Measurements from ENCODE around the gene NFATC1. TPM values are rescaled to one million over a fixed set of nuclear protein-coding genes. Genes with fewer than 3 reads are reported as not detected.

NFATC1 gene
- total RNA-seq, 4 donors from 2014 or later = 13.1 to 21.3 (median 16.2) TPM

DNA sequence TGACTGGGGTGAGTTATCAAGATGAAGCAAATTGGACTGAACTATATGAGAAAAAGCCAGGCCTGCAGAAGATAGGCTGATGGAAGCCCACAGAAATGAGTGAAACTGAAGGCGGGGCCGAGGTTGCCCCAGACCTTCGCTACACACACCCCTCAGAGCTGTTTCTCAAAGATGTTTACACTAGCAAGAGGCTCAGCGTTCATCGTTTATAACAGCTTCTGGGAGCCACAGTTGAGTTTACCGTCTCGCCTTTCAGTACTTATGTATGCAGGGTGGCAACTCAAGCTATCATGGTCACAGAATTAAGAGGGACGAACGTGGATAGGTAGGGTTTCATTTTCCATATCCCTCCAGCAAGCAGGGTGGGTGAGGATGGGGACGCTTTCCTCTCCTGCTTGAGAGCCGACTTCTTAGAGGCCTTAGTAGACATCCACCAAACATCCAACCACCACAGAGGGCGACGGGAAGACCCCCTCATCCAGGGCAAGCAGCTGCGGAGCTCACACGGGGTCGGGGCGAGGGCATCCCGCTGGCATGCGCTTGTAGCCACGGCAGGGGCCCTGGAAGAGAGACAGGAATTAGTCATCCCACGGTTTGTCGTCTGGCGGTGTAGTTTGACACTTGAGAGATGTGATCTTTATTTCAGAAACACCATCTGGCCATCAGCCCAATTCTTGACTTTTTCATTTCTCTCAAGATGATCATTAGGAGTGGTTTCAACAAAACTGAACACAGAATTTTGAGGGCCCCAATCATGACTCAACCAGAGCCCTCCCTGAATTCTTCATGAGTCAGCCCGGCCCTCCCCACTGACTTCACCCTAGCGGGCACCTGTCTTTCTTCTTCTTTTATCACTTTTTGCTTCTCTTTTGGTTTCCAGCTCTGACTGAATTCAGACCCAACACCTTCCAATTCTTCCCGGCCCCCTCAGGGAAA lies 174.8 kb downstream of the NFATC1 start:
- Histone ChIP-seq H3K36me3 (no peaks in the 10 kb centered on the region), H3K9me3 (peaks cover 0 to 30% (median 2%) of the 10 kb centered on the region in 3 donors), H3K4me3 (no peak overlapping the region), H3K27me3 (peaks cover 13% of the 10 kb centered on the region), H3K27ac (no peak overlapping the region), H3K4me1 (peaks cover 0 to 8% (median 4%) of the 10 kb centered on the region in 3 donors)
- WGBS, 2 donors (ENCODE audit: low coverage in 1 of 2) = 63 to 100% methylated on average over 1 to 16 of the region's 26 CpGs
- ATAC-seq = no peak
- TF ChIP-seq EP300 (IDR thresholded peaks at IDR 0.05) (no peak), POLR2AphosphoS5 (IDR thresholded peaks at IDR 0.05) (no peak), POLR2A (IDR thresholded peaks at IDR 0.05) (no peak)
- TF ChIP-seq, protein P1, sequence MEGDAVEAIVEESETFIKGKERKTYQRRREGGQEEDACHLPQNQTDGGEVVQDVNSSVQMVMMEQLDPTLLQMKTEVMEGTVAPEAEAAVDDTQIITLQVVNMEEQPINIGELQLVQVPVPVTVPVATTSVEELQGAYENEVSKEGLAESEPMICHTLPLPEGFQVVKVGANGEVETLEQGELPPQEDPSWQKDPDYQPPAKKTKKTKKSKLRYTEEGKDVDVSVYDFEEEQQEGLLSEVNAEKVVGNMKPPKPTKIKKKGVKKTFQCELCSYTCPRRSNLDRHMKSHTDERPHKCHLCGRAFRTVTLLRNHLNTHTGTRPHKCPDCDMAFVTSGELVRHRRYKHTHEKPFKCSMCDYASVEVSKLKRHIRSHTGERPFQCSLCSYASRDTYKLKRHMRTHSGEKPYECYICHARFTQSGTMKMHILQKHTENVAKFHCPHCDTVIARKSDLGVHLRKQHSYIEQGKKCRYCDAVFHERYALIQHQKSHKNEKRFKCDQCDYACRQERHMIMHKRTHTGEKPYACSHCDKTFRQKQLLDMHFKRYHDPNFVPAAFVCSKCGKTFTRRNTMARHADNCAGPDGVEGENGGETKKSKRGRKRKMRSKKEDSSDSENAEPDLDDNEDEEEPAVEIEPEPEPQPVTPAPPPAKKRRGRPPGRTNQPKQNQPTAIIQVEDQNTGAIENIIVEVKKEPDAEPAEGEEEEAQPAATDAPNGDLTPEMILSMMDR (IDR thresholded peaks at IDR 0.05) = no peak

DNA sequence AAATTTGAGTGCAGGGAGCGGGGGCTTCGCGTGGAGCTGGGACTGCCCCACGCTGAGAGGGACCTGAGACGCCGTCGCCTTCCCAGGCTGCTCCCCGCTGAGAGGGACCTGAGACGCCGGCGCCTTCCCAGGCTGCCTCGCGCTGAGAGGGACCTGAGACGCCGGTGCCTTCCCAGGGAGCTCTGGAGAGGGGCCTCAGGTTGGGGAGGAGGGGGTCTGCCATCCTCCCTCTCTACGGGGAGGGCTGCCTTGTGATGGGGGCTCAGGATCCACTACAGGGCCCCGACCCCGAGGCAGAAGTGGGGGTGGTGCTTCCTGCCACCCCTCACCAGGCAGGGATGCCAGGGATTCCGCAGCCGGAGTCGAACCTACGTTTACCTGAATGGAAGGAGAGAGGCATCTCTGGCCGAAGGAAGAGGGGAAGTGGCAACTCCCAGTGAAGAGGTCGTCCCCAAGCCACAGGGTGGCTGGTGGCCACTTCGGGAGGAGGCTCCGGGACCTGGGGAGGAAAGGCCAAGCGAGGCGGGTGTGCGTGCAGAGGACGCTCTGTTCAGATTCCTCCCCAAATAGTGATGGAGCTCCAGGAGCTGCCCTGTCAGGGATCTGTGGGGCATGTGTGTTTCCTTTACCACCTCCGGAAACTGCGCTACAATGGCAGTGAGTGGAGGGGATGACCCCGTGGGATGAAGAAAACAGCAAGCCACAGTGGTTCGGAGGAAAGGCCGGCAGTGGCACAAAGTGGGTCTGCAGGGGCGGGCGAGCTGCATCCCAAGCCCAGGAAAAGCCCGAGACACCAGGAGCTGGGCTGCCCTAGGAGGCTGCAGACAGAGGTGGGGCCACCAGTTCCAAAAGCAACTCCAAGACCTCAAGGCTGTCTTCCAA lies 175.7 kb downstream of the NFATC1 start:
- H3K9me3 ChIP-seq = peaks cover 0 to 30% (median 2%) of the 10 kb centered on the region in 3 donors
- no peak for TF ChIP-seq POLR2A (IDR thresholded peaks at IDR 0.05)
- TF ChIP-seq, protein P1 (IDR thresholded peaks at IDR 0.05) = no peak
- ATAC-seq = no peak
- no peak overlapping the region for H3K4me3 ChIP-seq
- peaks cover 9% of the 10 kb centered on the region for H3K27me3 ChIP-seq
- 90 to 95% methylated on average over 3 to 10 of the region's 38 CpGs for WGBS, 2 donors (ENCODE audit: low coverage in 1 of 2)
- peaks cover 0 to 16% (median 8%) of the 10 kb centered on the region in 3 donors for H3K4me1 ChIP-seq
- no peaks in the 10 kb centered on the region for H3K36me3 ChIP-seq
- H3K27ac ChIP-seq = no peak overlapping the region

DNA sequence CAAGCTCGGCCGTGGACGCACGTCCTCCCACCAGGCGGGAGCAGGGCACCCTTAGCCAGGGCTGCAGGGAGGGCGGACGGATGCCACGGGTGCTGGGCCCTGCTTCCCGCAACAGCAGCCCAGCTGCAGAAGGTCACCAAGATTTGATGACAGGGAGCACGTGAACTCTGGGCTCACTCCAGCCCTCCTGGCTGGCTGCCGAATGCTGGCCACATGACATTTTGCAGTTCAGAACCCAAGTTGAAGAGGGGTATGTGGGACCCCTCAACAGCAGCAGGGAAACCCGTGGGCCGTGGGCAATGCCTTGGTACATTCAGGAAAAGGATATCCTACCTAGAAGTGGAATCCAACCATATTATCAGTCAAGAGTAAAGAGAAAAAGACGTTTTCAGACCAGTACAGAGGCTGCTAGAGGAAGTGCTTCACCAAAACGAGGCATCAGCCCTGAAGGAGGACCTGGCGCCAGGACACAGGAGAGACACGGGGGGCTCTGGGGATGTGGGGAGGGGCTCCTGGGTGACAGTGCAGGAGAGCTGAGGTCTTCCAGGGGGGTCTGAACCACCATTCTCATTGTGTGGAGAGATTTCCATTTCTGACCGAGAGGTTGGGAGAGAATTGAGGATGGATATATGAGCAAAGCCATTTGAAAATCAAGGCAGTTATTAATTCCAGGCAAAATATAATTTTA lies 176.5 kb downstream of the NFATC1 start:
- WGBS, 2 donors (ENCODE audit: low coverage in 1 of 2) = 90 to 93% methylated on average over 5 to 7 of the region's 18 CpGs
- H3K36me3 ChIP-seq = no peaks in the 10 kb centered on the region
- TF ChIP-seq POLR2A (IDR thresholded peaks at IDR 0.05) = no peak
- TF ChIP-seq, protein P1 (IDR thresholded peaks at IDR 0.05) = no peak
- no peak for TF ChIP-seq POLR2AphosphoS5 (IDR thresholded peaks at IDR 0.05)
- no peak for TF ChIP-seq EP300 (IDR thresholded peaks at IDR 0.05)
- no peak overlapping the region for H3K4me3 ChIP-seq
- peaks cover 0 to 23% (median 16%) of the 10 kb centered on the region in 3 donors for H3K4me1 ChIP-seq
- no peak for ATAC-seq
- H3K9me3 ChIP-seq = peaks cover 0 to 30% (median 2%) of the 10 kb centered on the region in 3 donors
- H3K27ac ChIP-seq = no peak overlapping the region
- peaks cover 4% of the 10 kb centered on the region for H3K27me3 ChIP-seq

DNA sequence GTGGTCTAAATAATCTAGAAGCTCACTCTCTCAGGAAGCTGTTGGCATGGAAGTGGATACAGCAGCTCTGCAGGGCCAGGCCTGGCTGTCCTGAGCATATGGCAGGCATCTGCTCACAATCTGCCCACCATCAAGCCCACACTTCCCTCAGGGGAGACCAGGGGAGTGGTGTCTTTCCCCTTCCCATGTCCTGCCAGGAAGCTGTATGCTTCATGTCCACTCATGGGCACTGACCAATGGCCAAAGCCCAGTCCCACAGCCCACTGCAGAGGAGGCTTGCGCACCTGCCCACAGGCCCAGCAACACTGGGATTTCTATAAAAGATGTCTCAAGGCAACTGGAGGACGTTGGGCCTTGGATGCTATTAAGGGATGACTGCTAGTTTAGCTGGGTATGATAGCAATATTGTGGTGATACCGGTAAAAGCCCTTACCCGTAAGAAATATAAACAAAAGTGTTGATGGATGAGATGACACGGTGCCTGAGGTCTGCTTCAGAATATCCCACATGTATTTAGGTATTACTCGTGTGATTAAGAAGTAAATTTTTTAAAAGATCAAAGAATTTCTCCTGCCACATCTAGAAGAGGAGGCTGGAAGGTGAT lies 177.2 kb downstream of the NFATC1 start:
- WGBS, 2 donors (ENCODE audit: low coverage in 1 of 2) = 67 to 93% methylated on average over 1 to 5 of the region's 6 CpGs
- no peak for ATAC-seq
- H3K4me3 ChIP-seq = no peak overlapping the region
- H3K4me1 ChIP-seq = peaks cover 0 to 23% (median 14%) of the 10 kb centered on the region in 3 donors
- TF ChIP-seq, protein P1 (IDR thresholded peaks at IDR 0.05) = no peak
- TF ChIP-seq EP300 (IDR thresholded peaks at IDR 0.05) = no peak
- no peaks in the 10 kb centered on the region for H3K36me3 ChIP-seq
- H3K27me3 ChIP-seq = peaks cover 4% of the 10 kb centered on the region
- H3K27ac ChIP-seq = no peak overlapping the region
- peaks cover 0 to 30% (median 2%) of the 10 kb centered on the region in 3 donors for H3K9me3 ChIP-seq
